ENCODE data around the gene FOXL2. TPM values are rescaled to one million over a fixed set of nuclear protein-coding genes. Genes with fewer than 3 reads are reported as not detected.

FOXL2 gene
- total RNA-seq, 3 donors from 2014 or later, result 0.09 TPM; not detected in 2

- Histone ChIP-seq H3K36me3 (ENCODE audit: low read depth) (no peaks in the 10 kb centered on the region), H3K4me1 (ENCODE audit: low read depth) (peaks cover 34% of the 10 kb centered on the region), H3K9me3 (no peaks in the 10 kb centered on the region), H3K4me3 (no peak overlapping the region)
- ATAC-seq (peak; percentile 29), DNase-seq (no peak)
- TF ChIP-seq, protein P1, sequence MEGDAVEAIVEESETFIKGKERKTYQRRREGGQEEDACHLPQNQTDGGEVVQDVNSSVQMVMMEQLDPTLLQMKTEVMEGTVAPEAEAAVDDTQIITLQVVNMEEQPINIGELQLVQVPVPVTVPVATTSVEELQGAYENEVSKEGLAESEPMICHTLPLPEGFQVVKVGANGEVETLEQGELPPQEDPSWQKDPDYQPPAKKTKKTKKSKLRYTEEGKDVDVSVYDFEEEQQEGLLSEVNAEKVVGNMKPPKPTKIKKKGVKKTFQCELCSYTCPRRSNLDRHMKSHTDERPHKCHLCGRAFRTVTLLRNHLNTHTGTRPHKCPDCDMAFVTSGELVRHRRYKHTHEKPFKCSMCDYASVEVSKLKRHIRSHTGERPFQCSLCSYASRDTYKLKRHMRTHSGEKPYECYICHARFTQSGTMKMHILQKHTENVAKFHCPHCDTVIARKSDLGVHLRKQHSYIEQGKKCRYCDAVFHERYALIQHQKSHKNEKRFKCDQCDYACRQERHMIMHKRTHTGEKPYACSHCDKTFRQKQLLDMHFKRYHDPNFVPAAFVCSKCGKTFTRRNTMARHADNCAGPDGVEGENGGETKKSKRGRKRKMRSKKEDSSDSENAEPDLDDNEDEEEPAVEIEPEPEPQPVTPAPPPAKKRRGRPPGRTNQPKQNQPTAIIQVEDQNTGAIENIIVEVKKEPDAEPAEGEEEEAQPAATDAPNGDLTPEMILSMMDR (IDR thresholded peaks at IDR 0.05), result no peak
- intact Hi-C loops (cut with DNase I, micrococcal nuclease), result loop anchor here in 1 of 2 donors (10.0 kb wide), 1 partner anchor 380 kb away; no protein-coding TSS in a partner anchor
Observed at GRCh38 chr3:138944929-138945708, 1.8 kb downstream of the FOXL2 start.

DNA sequence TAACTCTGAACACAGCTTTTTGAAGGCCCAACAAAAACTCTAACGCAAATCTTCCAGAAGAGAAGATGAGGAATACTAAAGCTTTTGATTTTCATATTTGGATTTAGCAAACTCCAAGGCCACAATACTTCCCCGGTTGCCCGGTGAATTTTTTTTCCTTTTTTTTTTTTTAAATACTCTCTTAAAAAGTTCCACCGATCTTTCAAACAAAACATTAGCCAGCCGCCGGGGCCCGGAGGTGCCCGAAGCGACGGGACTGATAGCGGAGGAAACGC lies 2.3 kb downstream of the FOXL2 start:
- intact Hi-C loops (cut with DNase I, micrococcal nuclease), result loop anchor here in 1 of 2 donors (10.0 kb wide), 1 partner anchor 380 kb away; no protein-coding TSS in a partner anchor
- no peak for ATAC-seq
- H3K9me3 ChIP-seq, result no peaks in the 10 kb centered on the region
- no peak overlapping the region for H3K4me3 ChIP-seq
- peaks cover 30% of the 10 kb centered on the region for H3K4me1 ChIP-seq (ENCODE audit: low read depth)
- TF ChIP-seq, protein P1 (IDR thresholded peaks at IDR 0.05), result no peak
- no peak for DNase-seq
- no peaks in the 10 kb centered on the region for H3K36me3 ChIP-seq (ENCODE audit: low read depth)

- peaks cover 35% of the 10 kb centered on the region for H3K4me1 ChIP-seq (ENCODE audit: low read depth)
- intact Hi-C loops (cut with DNase I, micrococcal nuclease), result loop anchor here in 1 of 2 donors (10.0 kb wide), 1 partner anchor 381 kb away; no protein-coding TSS in a partner anchor
- no peaks in the 10 kb centered on the region for H3K9me3 ChIP-seq
- no peak overlapping the region for H3K4me3 ChIP-seq
- TF ChIP-seq, protein P1 (IDR thresholded peaks at IDR 0.05), result no peak
- no peaks in the 10 kb centered on the region for H3K36me3 ChIP-seq (ENCODE audit: low read depth)
- no peak for DNase-seq
- ATAC-seq, result no peak
Observed at GRCh38 chr3:138943724-138944653, 2.9 kb downstream of the FOXL2 start.

DNA sequence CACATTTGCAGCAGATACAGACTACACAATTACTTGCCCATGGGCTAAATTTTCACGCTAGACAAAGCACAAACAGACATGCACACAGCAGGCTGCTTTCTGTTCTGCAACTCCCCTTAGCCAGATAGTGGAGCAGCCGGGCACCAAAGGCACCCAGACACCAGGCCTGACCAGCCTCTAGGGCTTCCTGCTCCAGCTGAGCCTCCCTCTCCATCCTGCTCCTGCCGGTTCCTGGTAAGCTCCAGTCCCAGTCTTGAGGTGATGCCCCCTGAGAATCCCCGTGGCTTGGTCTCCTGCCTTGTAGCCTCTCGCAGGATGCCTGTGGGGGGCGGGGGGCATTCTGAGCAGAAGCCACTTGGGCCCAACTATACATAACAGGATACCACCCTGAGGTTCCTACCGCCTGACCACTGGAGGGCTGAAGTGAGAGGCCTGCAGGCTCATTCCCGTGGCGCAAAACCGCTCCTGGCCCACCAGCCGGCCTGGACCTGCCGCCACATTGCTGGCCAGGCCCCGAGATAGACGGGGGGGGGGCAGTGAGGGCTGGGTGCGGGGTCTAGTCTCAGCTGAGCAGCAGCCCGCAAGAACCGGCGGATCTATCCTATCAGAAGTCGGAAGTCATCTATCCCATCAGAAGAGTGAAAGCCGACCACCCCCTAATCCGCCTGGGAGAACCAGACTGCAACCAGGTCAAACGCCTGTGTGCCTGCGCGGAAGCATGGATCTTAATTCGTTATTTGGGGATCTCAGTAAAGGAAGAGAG lies 3.9 kb downstream of the FOXL2 start:
- Histone ChIP-seq H3K4me1 (ENCODE audit: low read depth) (peaks cover 43% of the 10 kb centered on the region), H3K9me3 (no peaks in the 10 kb centered on the region), H3K36me3 (ENCODE audit: low read depth) (no peaks in the 10 kb centered on the region), H3K4me3 (no peak overlapping the region)
- no peak for ATAC-seq
- TF ChIP-seq, protein P1 (IDR thresholded peaks at IDR 0.05), result no peak
- intact Hi-C loops (cut with DNase I, micrococcal nuclease), result loop anchor here in 1 of 2 donors (10.0 kb wide), 1 partner anchor 382 kb away; no protein-coding TSS in a partner anchor
- DNase-seq, result no peak

- peaks cover 45% of the 10 kb centered on the region for H3K4me1 ChIP-seq (ENCODE audit: low read depth)
- no peak for DNase-seq
Observed at GRCh38 chr3:138942271-138942670, 4.7 kb downstream of the FOXL2 start.

More at GRCh38 chr3:138942271-138942670, 4.7 kb downstream of the FOXL2 start:
- ATAC-seq, result no peak
- TF ChIP-seq, protein P1 (IDR thresholded peaks at IDR 0.05), result no peak
- H3K4me3 ChIP-seq, result no peak overlapping the region
- intact Hi-C loops (cut with DNase I, micrococcal nuclease), result loop anchor here in 1 of 2 donors (10.0 kb wide), 1 partner anchor 383 kb away; no protein-coding TSS in a partner anchor
- no peaks in the 10 kb centered on the region for H3K36me3 ChIP-seq (ENCODE audit: low read depth)
- H3K9me3 ChIP-seq, result no peaks in the 10 kb centered on the region

All from mucosa of descending colon (tissue), 3 donors.